Neutrophil (primary cell): Measurements from ENCODE around the gene SLC44A1.

Experiments used
- H3K27ac ChIP-seq: fragments of 200-600 bp; sonication (generic); 2 replicates; pipeline ENCODE4 v1.5.1; 2016; ENCODE audit warnings: mild to moderate bottlenecking, moderate library complexity
- H3K27me3 ChIP-seq: fragments of 200-600 bp; sonication (generic); 2 replicates; pipeline ENCODE4 v1.6.0; 2016; ENCODE audit warnings: mild to moderate bottlenecking
- H3K36me3 ChIP-seq: fragments of 200-600 bp; sonication (generic); 2 replicates; pipeline ENCODE4 v1.5.1; 2017
- H3K4me1 ChIP-seq, 2 experiments: fragments of 200-600 bp in 1 of 2; sonication (generic) in 1 of 2; 1 replicate in 1 of 2; 2 replicates in 1 of 2; pipeline versions ENCODE4 v1.5.1 to v1.6.1; 2013 to 2016; ENCODE audit warnings: low read depth in 1 of 2, low read length in 1 of 2, mild to moderate bottlenecking in 1 of 2, moderate library complexity in 1 of 2; ENCODE audit not compliant: control insufficient read depth in 1 of 2, insufficient read depth in 1 of 2
- H3K4me3 ChIP-seq, 2 experiments: fragments of 200-600 bp in 1 of 2; sonication (generic) in 1 of 2; 1 replicate in 1 of 2; 2 replicates in 1 of 2; pipeline ENCODE4 v1.5.1; 2013 to 2016; ENCODE audit warnings: low read depth in 1 of 2, low read length in 1 of 2, mild to moderate bottlenecking in 1 of 2, moderate library complexity in 1 of 2
- H3K9me3 ChIP-seq: fragments of 200-600 bp; sonication (generic); 2 replicates; pipeline ENCODE4 v1.5.1; 2016
- TF ChIP-seq, protein P1 (sequence below): fragments of 200-600 bp; sonication (generic); IDR thresholded peaks from 2 replicates; pipeline ENCODE4 v1.5.1; 2016; ENCODE audit warnings: antibody characterized with exemption

The SLC44A1 gene

GRCh38 chr9:105328872-105329718 lies 84.6 kb downstream of the SLC44A1 start:
- TF ChIP-seq, protein P1, sequence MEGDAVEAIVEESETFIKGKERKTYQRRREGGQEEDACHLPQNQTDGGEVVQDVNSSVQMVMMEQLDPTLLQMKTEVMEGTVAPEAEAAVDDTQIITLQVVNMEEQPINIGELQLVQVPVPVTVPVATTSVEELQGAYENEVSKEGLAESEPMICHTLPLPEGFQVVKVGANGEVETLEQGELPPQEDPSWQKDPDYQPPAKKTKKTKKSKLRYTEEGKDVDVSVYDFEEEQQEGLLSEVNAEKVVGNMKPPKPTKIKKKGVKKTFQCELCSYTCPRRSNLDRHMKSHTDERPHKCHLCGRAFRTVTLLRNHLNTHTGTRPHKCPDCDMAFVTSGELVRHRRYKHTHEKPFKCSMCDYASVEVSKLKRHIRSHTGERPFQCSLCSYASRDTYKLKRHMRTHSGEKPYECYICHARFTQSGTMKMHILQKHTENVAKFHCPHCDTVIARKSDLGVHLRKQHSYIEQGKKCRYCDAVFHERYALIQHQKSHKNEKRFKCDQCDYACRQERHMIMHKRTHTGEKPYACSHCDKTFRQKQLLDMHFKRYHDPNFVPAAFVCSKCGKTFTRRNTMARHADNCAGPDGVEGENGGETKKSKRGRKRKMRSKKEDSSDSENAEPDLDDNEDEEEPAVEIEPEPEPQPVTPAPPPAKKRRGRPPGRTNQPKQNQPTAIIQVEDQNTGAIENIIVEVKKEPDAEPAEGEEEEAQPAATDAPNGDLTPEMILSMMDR, result no peak
- Histone ChIP-seq H3K9me3 (no peaks in the 10 kb centered on the region), H3K27ac (no peak overlapping the region), H3K4me1 (no peaks in the 10 kb centered on the region), H3K36me3 (no peaks in the 10 kb centered on the region), H3K4me3 (no peak overlapping the region), H3K27me3 (no peaks in the 10 kb centered on the region)

- Histone ChIP-seq H3K36me3 (no peaks in the 10 kb centered on the region), H3K27me3 (no peaks in the 10 kb centered on the region), H3K4me1 (no peaks in the 10 kb centered on the region), H3K4me3 (no peak overlapping the region), H3K27ac (no peak overlapping the region), H3K9me3 (no peaks in the 10 kb centered on the region)
- TF ChIP-seq, protein P1, result no peak
Measured at GRCh38 chr9:105329719-105330062, 85.2 kb downstream of the SLC44A1 start.

- Histone ChIP-seq H3K9me3 (no peaks in the 10 kb centered on the region), H3K27me3 (no peaks in the 10 kb centered on the region), H3K4me3 (no peak overlapping the region), H3K36me3 (no peaks in the 10 kb centered on the region), H3K4me1 (no peaks in the 10 kb centered on the region), H3K27ac (no peak overlapping the region)
- TF ChIP-seq, protein P1, result no peak
Measured at GRCh38 chr9:105330201-105330600, 85.8 kb downstream of the SLC44A1 start.

DNA sequence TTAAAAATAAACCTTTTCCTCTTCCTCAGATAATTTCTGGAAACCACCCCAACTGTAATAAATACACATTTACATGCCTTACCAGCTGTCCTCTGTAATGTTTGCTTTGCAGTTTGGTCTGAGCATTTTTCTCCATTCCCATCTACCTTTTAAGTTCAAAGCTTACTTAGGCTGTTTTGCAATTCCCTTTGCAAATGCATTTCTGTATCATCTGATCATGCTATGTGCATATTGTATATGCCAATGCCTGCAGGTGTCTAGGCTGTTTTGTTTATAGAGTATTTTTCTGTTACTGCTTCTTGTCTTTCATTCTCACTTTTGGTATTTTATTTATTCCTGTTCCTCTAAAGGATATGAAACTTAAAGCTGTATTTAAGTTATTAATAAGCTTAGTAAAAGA lies 86.3 kb downstream of the SLC44A1 start:
- Histone ChIP-seq H3K27me3 (no peaks in the 10 kb centered on the region), H3K27ac (no peak overlapping the region), H3K4me3 (no peak overlapping the region), H3K36me3 (peaks cover 5% of the 10 kb centered on the region), H3K9me3 (no peaks in the 10 kb centered on the region), H3K4me1 (no peaks in the 10 kb centered on the region)
- TF ChIP-seq, protein P1, result no peak

DNA sequence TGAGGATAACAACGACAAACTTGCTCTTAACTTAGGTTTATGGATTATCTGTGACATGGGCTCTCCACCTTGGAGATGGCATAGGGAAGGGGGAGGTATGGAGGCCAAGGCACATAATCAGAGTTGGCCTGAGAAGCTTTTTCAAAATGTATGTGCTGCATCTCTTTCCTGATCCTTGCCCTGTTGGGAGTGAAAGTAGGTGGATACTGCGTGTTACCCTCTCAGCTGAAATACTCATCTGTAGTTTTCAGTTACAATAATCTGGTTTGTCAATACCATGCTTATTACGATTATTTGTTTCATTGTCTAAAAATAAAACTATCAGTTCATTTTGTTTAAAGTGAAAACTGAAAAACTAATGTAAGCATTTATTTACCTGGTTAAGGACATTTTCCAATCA lies 86.7 kb downstream of the SLC44A1 start:
- TF ChIP-seq, protein P1, result no peak
- Histone ChIP-seq H3K36me3 (peaks cover 8% of the 10 kb centered on the region), H3K4me3 (no peak overlapping the region), H3K27ac (no peak overlapping the region), H3K9me3 (no peaks in the 10 kb centered on the region), H3K4me1 (no peaks in the 10 kb centered on the region), H3K27me3 (no peaks in the 10 kb centered on the region)
